Panc1 (cell line): ENCODE measurements around the gene WAPL. TPM values are rescaled to one million over a fixed set of nuclear protein-coding genes. Genes with fewer than 3 reads are reported as not detected.

ENCODE experiments used
- ATAC-seq: fragments of 200-7000 bp; cut with Tn5 transposase; 2 replicates; pipeline ENCODE4 v1.9.1; 2020; ENCODE audit warnings: mild to moderate bottlenecking, moderate library complexity
- BruUV-seq: library from RNA; stranded (reverse); fragments of 400-500 nt; replicated peaks from 2 replicates; lab custom pipeline; 2021; lab: Mats Ljungman, UMichigan
- CTCF ChIA-PET: fragments of 300-600 bp; sonication (Branson Sonifier 250); formaldehyde crosslinking; loops from one replicate; lab custom pipeline; 2022; ENCODE audit warnings: antibody characterized with exemption; lab: Charles Lee
- POLR2A ChIA-PET: fragments of 300-600 bp; sonication (Branson Sonifier 250); formaldehyde crosslinking; loops from one replicate; lab custom pipeline; 2022; ENCODE audit warnings: antibody characterized with exemption; lab: Charles Lee
- DNase-seq: peaks from one replicate; pipeline ENCODE4 v3.0.0-alpha.2; 2010; ENCODE audit warnings: low read depth, low spot score
- H3K27ac ChIP-seq: 2 replicates; pipeline ENCODE4 v1.5.1; 2011; ENCODE audit warnings: mild to moderate bottlenecking, low read length, inconsistent platforms
- H3K27me3 ChIP-seq: fragments of 200-500 bp; sonication (Bioruptor generic); 2 replicates; pipeline ENCODE4 v1.6.0; 2014; ENCODE audit warnings: low read length, inconsistent platforms; ENCODE audit not compliant: control insufficient read depth, insufficient read depth
- H3K36me3 ChIP-seq: fragments of 200-500 bp; sonication (Bioruptor generic); 2 replicates; pipeline ENCODE4 v1.5.1; 2014; ENCODE audit warnings: inconsistent platforms, mild to moderate bottlenecking, low read length, moderate library complexity; ENCODE audit not compliant: control insufficient read depth, insufficient read depth
- H3K4me1 ChIP-seq: 2 replicates; pipeline ENCODE4 v1.5.1; 2011; ENCODE audit warnings: inconsistent platforms, mild to moderate bottlenecking, low read length, moderate library complexity; ENCODE audit not compliant: control insufficient read depth, insufficient read depth
- H3K4me3 ChIP-seq, 2 experiments: 2 replicates each; pipeline ENCODE4 v1.5.1; 2011 to 2012; ENCODE audit warnings: low read depth in 2 of 2, low read length in 2 of 2, mild to moderate bottlenecking in 2 of 2, inconsistent platforms in 1 of 2, moderate library complexity in 1 of 2
- H3K9me3 ChIP-seq: fragments of 200-500 bp; sonication (Bioruptor generic); 2 replicates; pipeline ENCODE4 v1.5.1; 2014; ENCODE audit warnings: low read depth, mild to moderate bottlenecking, inconsistent platforms, low read length, moderate library complexity; ENCODE audit not compliant: control insufficient read depth, insufficient read depth
- CTCF ChIP-seq: fragments of 450-650 bp; IDR thresholded peaks from 2 replicates; pipeline ENCODE4 v1.5.1; 2017; ENCODE audit warnings: mild to moderate bottlenecking
- POLR2AphosphoS5 ChIP-seq: IDR thresholded peaks from 2 replicates; pipeline ENCODE4 v1.6.1; 2012; ENCODE audit warnings: mild to moderate bottlenecking, low read depth, low read length, moderate library complexity
- REST ChIP-seq, 2 experiments: IDR thresholded peaks; 2 replicates each; pipeline ENCODE4 v1.6.1; 2011 to 2012; ENCODE audit warnings: low read depth in 2 of 2, control low read depth in 1 of 2, low read length in 1 of 2, mild to moderate bottlenecking in 1 of 2, moderate library complexity in 1 of 2; ENCODE audit not compliant: insufficient read depth in 1 of 2
- SIN3A ChIP-seq: IDR thresholded peaks from 2 replicates; pipeline ENCODE4 v1.6.1; 2012; ENCODE audit warnings: low read depth, mild to moderate bottlenecking, low read length, moderate library complexity, borderline replicate concordance; ENCODE audit not compliant: insufficient read depth
- TCF7L2 ChIP-seq: IDR thresholded peaks from 2 replicates; pipeline ENCODE4 v1.6.1; 2011; ENCODE audit warnings: mild to moderate bottlenecking, low read depth, low read length, inconsistent platforms
- in situ Hi-C: cut with HindIII; loops from 2 replicates; pipeline ENCODE4 v1.10.0; 2016; ENCODE audit warnings: low sequenced_read_pairs, low pct_unique_long_range_greater_than_20kb
- intact Hi-C: fragments of 100-400 bp; cut with micrococcal nuclease; formaldehyde crosslinking; loops from one replicate; pipeline ENCODE4 v1.10.0; 2022; ENCODE audit not compliant: unreplicated experiment
- total RNA-seq: library from RNA; stranded (reverse); gene quantifications from one replicate; pipeline ENCODE4 v1.2.1, GENCODE V29; 2021; ENCODE audit not compliant: unreplicated experiment

Gene WAPL
- total RNA-seq, 1 experiment from 2014 or later = 56.2 TPM

GRCh38 chr10:86385806-86386205 lies 135.8 kb downstream of the WAPL start:
- no TSS peak for BruUV-seq
- DNase-seq (no peak), ATAC-seq (no peak)
- Histone ChIP-seq H3K4me1 (no peaks in the 10 kb centered on the region), H3K36me3 (no peaks in the 10 kb centered on the region), H3K27ac (no peak overlapping the region), H3K4me3 (no peak overlapping the region), H3K9me3 (no peaks in the 10 kb centered on the region), H3K27me3 (peaks cover 20% of the 10 kb centered on the region)
- intact Hi-C loops (no loop called here), in situ Hi-C loops (no loop called here)
- ChIA-PET POLR2A (no interaction called here), CTCF (no interaction called here)
- TF ChIP-seq POLR2AphosphoS5 (no peak), TCF7L2 (no peak), CTCF (no peak), SIN3A (no peak), REST (IDR thresholded peaks at IDR 0.05; ENCODE audit: insufficient read depth in 1 of 2, low read depth in 2 of 2, low read length in 1 of 2) (no peak)

Other genes with a start within 250 kb of the WAPL start
- gene GRID1, start 155.0 kb downstream of the WAPL start, total RNA-seq = 2.3 TPM
- not detected for gene OPN4, start 132.8 kb upstream of the WAPL start, total RNA-seq
- 0.15 TPM for gene LDB3, start 146.7 kb upstream of the WAPL start, total RNA-seq
- gene BMPR1A, start 234.8 kb upstream of the WAPL start, total RNA-seq = 94.3 TPM